NCI-H1436 treated with DMSO at 0.1 percent for 48 hours (cell line): ENCODE measurements around the gene GPR107.

Experiments
- DNase-seq: peaks from one replicate; lab custom pipeline; 2025; lab: John Stamatoyannopoulos, UW

GPR107 gene

DNA sequence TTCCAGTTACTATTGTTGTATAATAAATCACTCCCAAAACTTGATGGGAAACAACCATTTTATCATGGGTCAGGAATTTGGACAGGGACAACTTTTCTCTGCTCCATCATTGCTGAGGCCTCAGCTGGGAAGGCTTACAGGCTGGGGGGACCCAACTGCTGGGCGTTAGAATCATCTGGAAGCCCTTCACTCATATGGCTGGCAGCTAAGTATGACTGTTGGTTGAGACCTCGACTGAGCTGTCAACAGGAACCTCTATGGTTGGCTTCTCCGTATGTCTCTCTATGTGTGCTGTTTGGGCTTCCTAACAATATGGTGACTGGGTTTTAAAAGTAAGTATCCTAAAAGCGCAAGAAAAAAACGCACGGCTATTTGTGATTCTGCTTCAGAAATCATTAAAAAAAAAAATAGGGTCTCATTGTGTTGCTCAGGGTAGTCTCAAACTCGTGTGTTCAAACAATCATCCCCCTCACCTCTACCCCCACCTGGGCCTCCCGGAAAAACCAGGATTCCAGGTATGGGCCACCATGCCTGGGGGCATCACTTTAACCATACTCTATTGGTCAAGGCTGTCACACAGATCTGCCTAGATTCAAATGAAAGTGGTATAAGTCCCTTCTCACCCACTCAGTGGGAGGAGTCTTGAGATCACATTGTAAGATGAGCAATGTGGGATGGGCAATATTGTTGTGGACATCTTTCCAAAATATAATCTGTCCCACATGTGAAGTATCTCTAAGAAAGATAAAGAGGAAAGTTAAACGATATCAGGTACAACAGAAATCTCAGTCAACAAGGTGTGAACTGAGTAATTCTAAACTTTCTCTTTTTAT is 26.0 kb upstream of the GPR107 start:
- DNase-seq = no peak

GRCh38 chr9:130028493-130029222 is 25.0 kb upstream of the GPR107 start:
- no peak for DNase-seq

DNA sequence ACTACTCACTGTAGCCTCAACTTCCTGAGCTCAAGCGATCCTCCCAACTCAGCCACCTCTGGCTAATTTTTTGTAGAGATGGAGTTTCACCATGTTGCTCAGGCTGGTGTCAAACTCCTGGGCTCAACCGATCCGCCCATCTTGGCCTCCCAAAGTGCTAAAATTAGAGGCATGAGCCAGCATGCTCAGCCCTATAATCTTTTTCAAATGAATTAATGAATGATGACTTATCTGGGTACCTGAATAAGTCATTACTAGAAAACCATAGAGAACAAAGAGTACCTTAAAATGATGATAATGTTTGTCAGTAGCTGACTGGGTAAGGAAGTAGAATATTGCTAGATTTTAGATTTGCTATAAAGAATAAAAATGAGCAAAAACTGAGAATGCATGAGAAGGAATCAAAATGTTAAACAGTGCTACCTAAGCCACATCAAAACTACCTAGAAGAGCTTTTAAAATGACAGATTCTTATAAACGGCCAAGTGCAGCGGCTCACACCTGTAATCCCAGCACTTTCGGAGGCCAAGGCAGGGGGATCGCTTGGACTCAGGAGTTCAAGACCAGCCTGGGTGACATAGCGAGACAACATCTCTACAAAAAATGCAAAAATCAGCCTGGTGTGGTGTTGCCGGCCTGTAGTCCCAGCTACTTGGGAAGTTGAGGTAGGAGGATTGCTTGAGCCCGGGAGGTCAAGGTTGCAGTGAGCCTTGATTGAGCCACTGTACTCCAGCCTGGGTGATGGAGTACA is 24.3 kb upstream of the GPR107 start:
- DNase-seq = no peak

DNA sequence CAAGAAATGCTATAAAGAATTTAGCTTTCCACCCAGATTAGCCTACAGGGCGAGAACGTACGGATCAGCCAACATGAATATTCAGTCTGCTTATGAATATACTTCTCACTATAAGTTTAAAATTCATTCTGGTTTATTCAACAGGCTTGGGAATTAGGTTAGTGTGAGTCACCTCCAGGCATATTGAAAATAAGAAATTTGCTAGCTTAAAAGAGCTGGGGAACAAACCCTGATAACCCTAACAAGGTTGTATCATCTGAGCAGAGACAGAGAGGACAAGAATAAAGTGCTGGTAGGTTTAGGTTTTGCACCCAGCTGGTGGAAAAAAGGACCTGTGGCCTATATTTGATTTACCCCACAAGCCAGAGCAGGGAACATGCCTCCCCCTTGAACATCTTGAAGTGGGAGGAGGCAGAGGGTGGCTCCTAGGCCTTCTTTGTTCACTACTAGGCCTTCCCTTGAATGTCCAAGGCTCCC is 23.0 kb upstream of the GPR107 start:
- DNase-seq = no peak

DNA sequence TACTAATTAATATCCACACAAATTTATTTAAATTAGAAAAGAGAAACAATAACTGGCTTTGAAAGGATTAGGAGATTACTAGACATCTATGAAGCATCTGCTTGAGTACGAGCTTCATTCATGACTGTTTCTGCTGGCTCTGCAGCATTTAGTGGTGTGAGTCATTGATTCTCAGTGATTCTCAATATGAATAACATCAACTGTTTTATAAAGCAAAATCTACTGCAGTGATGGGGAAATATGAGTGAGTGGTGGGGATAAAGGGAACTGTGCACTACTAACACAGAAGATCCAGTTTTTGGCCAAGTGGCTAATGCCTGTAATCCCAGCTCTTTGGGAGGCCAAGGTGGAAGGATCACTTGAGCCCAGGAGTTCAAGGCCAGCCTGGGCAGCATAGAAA is 19.1 kb upstream of the GPR107 start:
- no peak for DNase-seq

DNA sequence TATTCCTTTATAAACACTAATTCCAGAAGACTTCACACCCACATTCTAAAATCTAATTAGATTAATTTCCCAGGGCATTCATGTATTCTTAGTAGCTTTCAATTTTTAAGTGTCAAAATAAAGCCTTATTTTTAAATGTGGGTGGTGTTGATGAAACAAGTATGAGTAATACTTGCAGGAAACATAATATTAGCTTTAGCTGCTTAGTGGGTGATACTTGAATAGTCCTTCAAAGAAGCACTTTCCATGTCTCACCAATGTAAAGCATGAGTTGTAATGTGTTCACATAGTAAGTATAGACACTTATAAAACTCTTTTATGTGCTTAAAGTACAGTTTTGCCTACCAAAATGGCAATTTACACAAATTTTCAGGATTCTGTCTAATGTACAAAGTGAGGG is 17.6 kb upstream of the GPR107 start:
- DNase-seq = no peak

GRCh38 chr9:130039528-130040147 is 14.1 kb upstream of the GPR107 start:
- DNase-seq = no peak

DNA sequence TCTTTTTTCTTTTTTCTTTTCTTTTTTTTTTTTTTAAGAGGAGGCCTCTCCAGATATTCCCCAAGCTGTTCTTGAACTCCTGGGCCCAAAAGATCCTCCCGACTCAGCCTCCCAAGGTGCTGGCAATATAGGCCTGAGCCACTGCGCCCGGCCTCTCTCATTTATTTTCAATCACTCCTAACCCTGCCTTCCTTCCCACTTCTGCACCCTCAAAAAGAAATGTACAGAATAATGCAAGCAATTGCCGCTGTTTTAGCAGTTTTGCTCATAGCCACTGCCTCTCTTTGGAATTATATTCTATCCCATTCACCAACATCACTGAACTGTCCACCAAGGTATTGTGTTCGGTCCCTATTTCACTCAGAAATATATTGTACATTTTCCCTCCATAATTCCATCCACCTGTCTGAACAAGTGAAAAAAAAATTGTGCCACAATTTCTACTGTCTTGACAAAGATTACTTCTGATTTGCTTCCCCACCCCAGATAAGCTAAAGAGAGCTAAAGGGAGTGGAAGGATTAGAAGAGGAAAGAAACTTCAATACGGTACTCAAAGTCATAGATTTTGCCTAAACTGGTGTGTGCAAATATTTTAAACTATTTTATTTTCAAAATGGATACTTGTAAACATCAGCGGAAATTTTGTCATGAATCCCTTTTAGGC is 12.6 kb upstream of the GPR107 start:
- no peak for DNase-seq

DNA sequence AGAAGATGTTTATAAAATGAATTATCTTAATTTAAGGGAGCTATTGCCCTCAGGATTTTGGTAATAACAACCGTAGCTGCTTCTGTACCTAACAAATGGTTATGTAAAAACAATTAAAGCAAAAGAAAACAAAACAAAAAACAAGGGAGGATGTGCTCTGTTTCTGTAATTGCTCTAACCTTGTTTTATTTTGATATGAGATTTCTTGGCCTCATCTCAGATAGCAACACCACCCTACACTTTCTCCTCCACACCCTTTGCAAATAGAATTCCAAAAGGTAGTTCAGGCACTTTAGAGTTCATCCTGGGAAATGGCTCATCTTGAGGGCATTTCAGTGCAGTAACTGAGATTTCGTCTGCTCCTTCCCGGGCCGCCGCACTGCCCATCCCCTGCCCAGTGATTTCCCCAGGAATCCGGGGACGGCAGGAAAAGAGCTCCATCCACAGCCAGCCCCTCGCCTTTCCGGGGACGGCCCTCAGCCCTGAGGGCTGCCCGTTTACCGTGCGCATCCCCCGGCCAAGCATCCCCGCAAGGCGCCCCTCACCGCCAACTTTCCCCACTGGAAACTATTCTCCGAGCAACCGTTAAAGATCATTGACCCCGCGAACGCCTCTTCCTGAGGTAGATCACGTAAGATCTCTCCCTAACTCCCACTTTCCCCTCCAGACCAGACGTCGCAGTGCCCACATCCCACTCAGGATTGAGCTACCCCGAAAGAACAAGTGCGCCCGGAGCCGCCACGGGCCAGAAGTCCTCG is 11.9 kb upstream of the GPR107 start:
- no peak for DNase-seq

- DNase-seq = no peak
Observed at GRCh38 chr9:130042406-130042884, 11.3 kb upstream of the GPR107 start.

- no peak for DNase-seq
Observed at GRCh38 chr9:130042885-130043653, 10.6 kb upstream of the GPR107 start, which contains the start of gene FNBP1. TSS of gene FNBP1 (minus strand) at chr9:130043189. CDS start at chr9:130042975, 214 bp downstream.

DNA sequence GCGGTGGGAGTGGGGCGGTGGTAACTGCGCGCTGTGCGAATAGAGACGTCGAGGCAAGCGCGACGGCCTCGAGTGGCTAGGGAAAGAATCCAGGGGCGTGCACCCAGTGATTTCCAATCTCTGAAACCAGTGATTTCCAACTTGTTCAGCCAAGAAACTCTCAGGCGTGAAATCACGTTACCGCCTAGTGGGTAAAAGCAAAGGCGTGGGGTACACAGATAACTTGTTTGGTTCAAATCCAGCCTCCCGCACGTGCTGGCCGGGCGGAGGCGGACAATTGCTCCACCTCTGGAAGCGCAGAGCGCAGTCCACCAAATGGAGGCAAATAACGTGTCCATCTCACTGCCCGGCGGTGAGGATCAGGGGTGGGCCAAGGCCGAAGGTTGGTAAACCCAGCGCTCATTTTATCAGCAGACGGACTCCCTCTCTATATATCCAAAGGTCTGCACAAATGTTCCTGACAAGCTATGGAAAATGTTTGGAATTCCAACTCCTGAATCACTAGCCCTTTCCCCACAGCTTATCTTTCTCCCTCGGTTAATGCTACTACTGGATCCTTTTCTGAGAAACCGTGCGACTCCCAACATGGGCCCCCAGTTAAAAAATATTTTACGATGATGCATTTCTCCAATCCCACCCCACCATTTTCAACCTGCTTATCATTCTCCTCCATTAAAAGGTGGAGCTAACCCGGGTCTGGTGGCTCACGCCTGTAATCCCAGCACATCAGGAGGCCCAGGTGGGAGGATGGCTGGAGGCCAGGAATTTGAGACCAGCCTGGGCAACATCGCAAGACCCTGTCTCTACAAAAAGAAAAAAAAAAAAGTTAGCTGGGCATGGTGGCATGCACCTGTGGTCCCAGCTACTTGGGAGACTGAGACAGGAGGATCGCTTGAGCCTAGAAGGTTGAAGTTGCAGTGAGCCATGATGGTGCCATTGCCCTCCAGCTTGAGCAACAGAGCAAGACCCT is 9.8 kb upstream of the GPR107 start:
- no peak for DNase-seq

DNA sequence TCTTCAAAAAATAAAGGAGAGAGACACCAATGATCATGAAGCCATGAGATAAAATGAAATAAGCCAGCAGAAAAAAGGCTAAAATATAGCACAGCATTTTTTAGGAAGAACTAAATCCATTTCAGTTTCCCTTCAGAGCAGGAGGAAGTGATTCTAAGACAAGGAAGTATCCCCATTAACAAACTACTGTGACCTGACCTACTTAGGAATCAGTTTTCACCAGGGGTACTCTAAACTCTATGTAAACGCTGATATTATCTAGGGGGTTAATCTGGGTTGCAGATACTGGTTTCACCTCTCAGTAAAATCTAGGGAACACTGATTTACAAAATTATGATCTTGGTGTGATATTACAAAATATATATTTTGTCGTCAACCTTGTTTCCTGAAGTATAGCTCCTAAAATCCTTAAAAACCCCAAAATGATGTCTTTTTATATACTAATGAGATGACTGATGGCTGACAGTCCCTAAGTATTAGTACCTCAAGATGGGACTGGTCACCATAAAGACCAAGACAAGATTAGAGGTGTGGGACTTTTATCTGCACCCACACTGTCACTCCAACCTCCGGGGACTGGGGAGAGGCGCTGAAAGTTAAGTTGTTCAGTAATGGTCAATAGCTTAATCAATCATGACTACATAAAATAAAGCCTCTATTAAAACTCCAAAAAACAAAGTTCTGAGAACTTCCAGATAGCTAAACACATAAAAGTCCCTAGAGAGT is 7.8 kb upstream of the GPR107 start:
- no peak for DNase-seq

GRCh38 chr9:130049431-130050210 is 4.1 kb upstream of the GPR107 start:
- no peak for DNase-seq

DNA sequence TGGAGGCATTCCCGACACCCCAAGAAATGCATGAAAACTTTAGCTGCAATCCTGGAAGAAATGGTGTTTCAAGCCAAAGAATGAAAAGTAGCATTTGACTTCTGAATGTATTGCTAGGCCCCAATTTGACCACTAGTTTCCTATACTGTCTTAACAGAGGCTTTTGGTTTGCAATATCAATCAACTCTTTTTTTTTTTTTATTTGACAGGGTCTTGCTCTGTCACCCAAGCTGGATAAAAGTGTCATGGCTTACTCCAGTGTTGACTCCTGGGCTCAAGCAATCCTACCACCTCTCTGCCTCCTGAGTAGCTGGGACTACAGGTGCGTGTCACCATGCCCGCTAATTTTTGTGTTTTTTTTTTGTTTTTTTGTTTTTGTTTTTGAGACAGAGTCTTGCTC is 3.2 kb upstream of the GPR107 start:
- no peak for DNase-seq

- DNase-seq = no peak
Observed at GRCh38 chr9:130051855-130052254, 1.9 kb upstream of the GPR107 start.

- no peak for DNase-seq
Observed at GRCh38 chr9:130053109-130053503, 600 bp upstream of the GPR107 start.
